HepG2 (cell line): ENCODE results near the gene CTSZ. TPM values are rescaled to one million over a fixed set of nuclear protein-coding genes. Genes with fewer than 3 reads are reported as not detected.

Source experiments
- ZFX ChIP-seq: sonication (generic); formaldehyde crosslinking; IDR thresholded peaks from 2 replicates; pipeline ENCODE4 v1.4.0; 2020; ENCODE audit warnings: mild to moderate bottlenecking, low read depth, missing genetic modification reagents, moderate library complexity
- ZNF367 ChIP-seq: sonication (generic); formaldehyde crosslinking; IDR thresholded peaks from 2 replicates; pipeline ENCODE4 v1.4.0; 2020; ENCODE audit warnings: missing genetic modification reagents, borderline replicate concordance
- polyA plus RNA-seq, 8 experiments: library from polyadenylated mRNA; depleted of rRNA in 3 of 8; stranded (reverse) in 7 of 8; unstranded in 1 of 8; fragments of >200 nt; fragmentation: Illumina TruSeq in 4 of 8; extraction: Trizol in 4 of 8; gene quantifications; 2 replicates each; pipeline versions ENCODE4 v1.2.1 to v1.2.3, GENCODE V29; 2011 to 2016; ENCODE audit warnings: low read depth in 4 of 8, missing spikeins in 1 of 8, mixed read lengths in 1 of 8; ENCODE audit not compliant: insufficient read depth in 1 of 8
- total RNA-seq, 5 experiments: library from RNA; depleted of rRNA; stranded (reverse); fragments of >200 nt; fragmentation: Illumina TruSeq; extraction: Trizol; gene quantifications; 2 replicates each; pipeline ENCODE4 v1.2.3, GENCODE V29; 2016; ENCODE audit warnings: low read depth in 1 of 5
- TF ChIP-seq, protein P1 (sequence below): sonication (generic); formaldehyde crosslinking; IDR thresholded peaks from 2 replicates; pipeline ENCODE4 v1.4.0; 2020; ENCODE audit warnings: low read depth, mild to moderate bottlenecking, missing genetic modification reagents
- TF ChIP-seq, protein P2 (sequence below), 2 experiments: fragments of 450-650 bp in 1 of 2; sonication (generic) in 1 of 2; formaldehyde crosslinking in 1 of 2; IDR thresholded peaks; 2 replicates each; pipeline versions ENCODE4 v1.6.1 to v1.8.0; 2016 to 2022; ENCODE audit warnings: antibody characterized with exemption in 1 of 2, mild to moderate bottlenecking in 1 of 2, missing genetic modification reagents in 1 of 2
- TF ChIP-seq, protein P3 (sequence below): IDR thresholded peaks from 2 replicates; pipeline ENCODE4 v1.6.1; 2012; ENCODE audit warnings: inconsistent platforms

Gene CTSZ
- total and polyA plus RNA-seq, 2 of the 13 experiments (the other 11 are each of a cell fraction or from before 2014, with no cell fraction given), result 0.33 TPM; not detected in 1

DNA sequence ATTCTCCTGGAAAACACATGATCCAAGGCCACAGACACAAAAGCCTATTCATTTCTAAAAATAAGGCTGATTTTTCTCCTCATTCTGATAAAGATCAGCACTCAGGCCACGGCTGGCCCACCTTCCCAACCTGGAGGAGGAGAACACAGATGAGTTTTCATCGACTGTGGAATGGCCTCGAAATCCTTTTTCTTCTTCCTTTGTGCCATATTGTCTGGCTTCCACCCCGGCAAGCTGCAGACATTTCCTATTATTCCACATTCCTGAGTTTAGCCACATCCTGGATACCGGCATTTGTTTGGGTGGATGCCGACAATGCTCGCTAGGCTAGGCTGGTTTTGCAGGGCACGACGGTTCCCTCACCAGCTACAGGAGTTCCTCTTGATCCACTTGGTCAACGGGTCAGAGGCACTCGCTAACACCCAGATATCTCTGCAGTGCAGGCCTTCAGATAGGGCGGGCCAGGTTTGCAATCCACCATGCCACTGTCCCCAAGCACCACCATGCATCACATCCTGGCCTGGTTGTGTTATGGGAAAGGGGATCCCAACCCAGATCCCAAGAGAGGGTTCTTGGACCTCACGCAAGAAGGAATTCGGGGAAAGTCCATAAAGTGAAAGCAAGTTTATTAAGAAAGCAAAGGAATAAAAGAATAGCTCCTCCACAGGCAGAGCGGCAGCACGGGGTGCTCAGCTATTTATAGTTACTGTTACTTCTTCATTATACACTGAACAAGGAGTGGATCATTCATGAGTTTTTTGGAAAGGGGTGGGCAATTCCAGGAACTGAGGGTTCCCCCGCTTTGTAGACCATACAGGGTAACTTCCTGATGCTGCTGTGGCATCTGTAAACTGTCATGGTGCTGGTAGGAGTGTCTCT lies 4.2 kb upstream of the CTSZ start (continued):
- TF ChIP-seq, protein P1, sequence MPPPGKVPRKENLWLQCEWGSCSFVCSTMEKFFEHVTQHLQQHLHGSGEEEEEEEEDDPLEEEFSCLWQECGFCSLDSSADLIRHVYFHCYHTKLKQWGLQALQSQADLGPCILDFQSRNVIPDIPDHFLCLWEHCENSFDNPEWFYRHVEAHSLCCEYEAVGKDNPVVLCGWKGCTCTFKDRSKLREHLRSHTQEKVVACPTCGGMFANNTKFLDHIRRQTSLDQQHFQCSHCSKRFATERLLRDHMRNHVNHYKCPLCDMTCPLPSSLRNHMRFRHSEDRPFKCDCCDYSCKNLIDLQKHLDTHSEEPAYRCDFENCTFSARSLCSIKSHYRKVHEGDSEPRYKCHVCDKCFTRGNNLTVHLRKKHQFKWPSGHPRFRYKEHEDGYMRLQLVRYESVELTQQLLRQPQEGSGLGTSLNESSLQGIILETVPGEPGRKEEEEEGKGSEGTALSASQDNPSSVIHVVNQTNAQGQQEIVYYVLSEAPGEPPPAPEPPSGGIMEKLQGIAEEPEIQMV (CRISPR knock-in tag), result 0 out of 2 replicates have a peak, but pooled peaks have one; percentile 18
- TF ChIP-seq ZNF367, result no peak
- TF ChIP-seq, protein P2, sequence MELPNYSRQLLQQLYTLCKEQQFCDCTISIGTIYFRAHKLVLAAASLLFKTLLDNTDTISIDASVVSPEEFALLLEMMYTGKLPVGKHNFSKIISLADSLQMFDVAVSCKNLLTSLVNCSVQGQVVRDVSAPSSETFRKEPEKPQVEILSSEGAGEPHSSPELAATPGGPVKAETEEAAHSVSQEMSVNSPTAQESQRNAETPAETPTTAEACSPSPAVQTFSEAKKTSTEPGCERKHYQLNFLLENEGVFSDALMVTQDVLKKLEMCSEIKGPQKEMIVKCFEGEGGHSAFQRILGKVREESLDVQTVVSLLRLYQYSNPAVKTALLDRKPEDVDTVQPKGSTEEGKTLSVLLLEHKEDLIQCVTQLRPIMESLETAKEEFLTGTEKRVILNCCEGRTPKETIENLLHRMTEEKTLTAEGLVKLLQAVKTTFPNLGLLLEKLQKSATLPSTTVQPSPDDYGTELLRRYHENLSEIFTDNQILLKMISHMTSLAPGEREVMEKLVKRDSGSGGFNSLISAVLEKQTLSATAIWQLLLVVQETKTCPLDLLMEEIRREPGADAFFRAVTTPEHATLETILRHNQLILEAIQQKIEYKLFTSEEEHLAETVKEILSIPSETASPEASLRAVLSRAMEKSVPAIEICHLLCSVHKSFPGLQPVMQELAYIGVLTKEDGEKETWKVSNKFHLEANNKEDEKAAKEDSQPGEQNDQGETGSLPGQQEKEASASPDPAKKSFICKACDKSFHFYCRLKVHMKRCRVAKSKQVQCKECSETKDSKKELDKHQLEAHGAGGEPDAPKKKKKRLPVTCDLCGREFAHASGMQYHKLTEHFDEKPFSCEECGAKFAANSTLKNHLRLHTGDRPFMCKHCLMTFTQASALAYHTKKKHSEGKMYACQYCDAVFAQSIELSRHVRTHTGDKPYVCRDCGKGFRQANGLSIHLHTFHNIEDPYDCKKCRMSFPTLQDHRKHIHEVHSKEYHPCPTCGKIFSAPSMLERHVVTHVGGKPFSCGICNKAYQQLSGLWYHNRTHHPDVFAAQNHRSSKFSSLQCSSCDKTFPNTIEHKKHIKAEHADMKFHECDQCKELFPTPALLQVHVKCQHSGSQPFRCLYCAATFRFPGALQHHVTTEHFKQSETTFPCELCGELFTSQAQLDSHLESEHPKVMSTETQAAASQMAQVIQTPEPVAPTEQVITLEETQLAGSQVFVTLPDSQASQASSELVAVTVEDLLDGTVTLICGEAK (IDR thresholded peaks at IDR 0.05), result no peak
- TF ChIP-seq, protein P2 (CRISPR knock-in tag; IDR thresholded peaks at IDR 0.05), result 0 out of 2 replicates have a peak, but pooled peaks have one; percentile 33
- TF ChIP-seq, protein P3, sequence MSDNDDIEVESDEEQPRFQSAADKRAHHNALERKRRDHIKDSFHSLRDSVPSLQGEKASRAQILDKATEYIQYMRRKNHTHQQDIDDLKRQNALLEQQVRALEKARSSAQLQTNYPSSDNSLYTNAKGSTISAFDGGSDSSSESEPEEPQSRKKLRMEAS, result peak; percentile 10; the same call in 1 of the 2 replicates
- peak; percentile 12; the same call in 1 of the 2 replicates for TF ChIP-seq ZFX (CRISPR knock-in tag)
